Astrocyte of the cerebellum (primary cell): ENCODE results near the gene ACKR4.

ENCODE experiments used
- DNase-seq: peaks from one replicate; pipeline ENCODE4 v3.0.0-alpha.2; 2011; ENCODE audit warnings: low read depth
- H3K4me3 ChIP-seq: 2 replicates; pipeline ENCODE4 v1.5.1; 2011; ENCODE audit warnings: mild to moderate bottlenecking, low read depth, low read length, moderate library complexity
- CTCF ChIP-seq: IDR thresholded peaks from 2 replicates; pipeline ENCODE4 v1.5.1; 2012; ENCODE audit warnings: low read length, low read depth, moderate library complexity, mild to moderate bottlenecking; ENCODE audit errors: missing control alignments
- in situ Hi-C: cut with HindIII; loops from 2 replicates; pipeline ENCODE4 v1.10.0; 2017; ENCODE audit warnings: low sequenced_read_pairs

ACKR4 gene

GRCh38 chr3:132569153-132569552 lies 27.9 kb upstream of the ACKR4 start:
- TF ChIP-seq CTCF: no peak
- no peak for DNase-seq
- no peak overlapping the region for H3K4me3 ChIP-seq
- in situ Hi-C loops: no loop called here

- DNase-seq: no peak
- no peak overlapping the region for H3K4me3 ChIP-seq
- no peak for TF ChIP-seq CTCF
- in situ Hi-C loops: no loop called here
These were observed 27.5 kb upstream of the ACKR4 start for GRCh38 chr3:132569580-132569979.

- TF ChIP-seq CTCF: no peak
- in situ Hi-C loops: no loop called here
- DNase-seq: no peak
- no peak overlapping the region for H3K4me3 ChIP-seq
These were observed 27.1 kb upstream of the ACKR4 start for GRCh38 chr3:132570016-132570415.

DNA sequence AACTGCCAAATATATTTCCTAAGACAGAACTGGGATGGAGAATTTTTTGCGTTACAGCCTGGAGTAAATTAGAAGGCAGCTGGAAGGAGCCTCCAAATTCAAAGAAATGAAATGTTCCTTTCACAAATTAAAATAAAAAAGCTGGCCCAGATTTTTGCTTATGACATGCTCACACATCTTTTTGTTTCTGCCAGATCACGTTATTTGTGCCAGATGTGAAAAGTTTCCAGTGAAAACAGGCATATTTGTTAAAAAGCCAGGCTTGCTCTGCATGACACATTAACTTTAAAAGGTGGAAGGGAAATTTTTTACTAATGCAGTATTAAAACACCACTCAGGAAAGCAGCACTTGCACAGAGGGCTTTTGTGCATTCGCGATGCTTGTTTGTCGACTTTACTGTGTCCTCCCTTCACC lies 23.3 kb upstream of the ACKR4 start:
- TF ChIP-seq CTCF: no peak
- no peak overlapping the region for H3K4me3 ChIP-seq
- no peak for DNase-seq
- in situ Hi-C loops: no loop called here

DNA sequence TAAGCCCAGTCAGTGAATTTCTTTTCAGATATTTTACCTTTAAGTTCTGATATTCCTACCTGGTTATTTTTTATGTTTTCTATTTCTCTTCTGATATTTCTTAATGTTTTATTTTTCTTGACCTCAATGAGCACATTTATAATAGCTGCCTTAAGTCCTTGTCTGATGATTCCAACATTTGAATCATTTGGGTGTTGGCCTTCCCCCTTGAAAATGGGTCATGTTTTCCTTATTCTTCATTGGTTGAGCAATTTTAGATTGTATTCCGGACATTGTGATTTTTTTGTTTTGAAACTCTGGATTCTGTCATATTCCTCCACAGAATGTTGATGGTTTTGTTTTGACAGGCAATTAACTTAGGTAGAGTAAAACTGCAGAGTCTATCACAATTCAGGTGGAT lies 9.7 kb upstream of the ACKR4 start:
- no peak overlapping the region for H3K4me3 ChIP-seq
- TF ChIP-seq CTCF: no peak
- DNase-seq: no peak
- in situ Hi-C loops: no loop called here

- no peak for DNase-seq
- H3K4me3 ChIP-seq: no peak overlapping the region
- in situ Hi-C loops: no loop called here
- TF ChIP-seq CTCF: no peak
These were observed 4.9 kb upstream of the ACKR4 start for GRCh38 chr3:132592216-132592615.
